ENCODE measurements around the gene WAPL.
A peak's percentile ranks its signal among the peaks of the same experiment; 100 is the strongest.

Gene WAPL

DNA sequence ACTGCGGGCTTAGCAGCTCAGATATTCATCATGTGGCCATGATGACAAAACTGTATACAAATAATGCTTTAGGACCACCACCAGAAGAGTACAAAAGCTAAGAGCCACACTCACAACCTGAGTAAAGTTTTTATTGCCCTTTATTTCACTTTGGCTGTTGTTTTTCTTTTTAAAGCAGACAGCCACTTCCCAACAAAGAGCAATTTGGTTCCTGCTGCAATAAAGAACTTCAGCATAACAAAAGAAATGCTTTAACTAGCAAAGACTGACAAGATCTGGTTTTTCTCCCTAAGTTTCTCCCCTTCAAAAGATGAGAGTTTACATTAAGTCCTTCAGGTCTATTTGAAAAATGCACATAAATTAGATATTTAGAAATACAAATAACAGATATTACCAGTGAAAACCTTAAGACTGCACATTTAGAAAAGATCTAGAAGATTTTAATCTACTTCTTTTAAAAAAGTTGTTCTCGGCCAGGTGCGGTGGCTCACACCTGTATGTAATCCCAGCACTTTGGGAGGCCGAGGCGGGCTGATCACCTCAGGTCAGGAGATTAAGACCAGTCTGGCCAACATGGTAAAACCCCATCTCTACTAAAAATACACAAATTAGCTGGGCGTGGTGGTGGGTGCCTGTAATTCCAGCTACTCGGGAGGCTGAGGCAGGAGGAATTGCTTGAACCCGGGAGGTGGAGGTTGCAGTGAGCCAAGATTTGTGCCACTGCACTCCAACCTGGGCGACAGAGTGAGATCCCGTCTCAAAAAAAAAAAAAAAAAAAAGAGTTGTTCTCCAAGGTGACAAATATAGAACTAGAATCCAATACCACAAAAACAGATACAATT lies 59.4 kb downstream of the WAPL start:
- FAIRE-seq (peak; percentile 15), DNase-seq (ENCODE audit: insufficient read length, low spot score) (no peak)
- TF ChIP-seq POLR2A (IDR thresholded peaks at IDR 0.05; ENCODE audit: low read depth, low read length): no peak

DNA sequence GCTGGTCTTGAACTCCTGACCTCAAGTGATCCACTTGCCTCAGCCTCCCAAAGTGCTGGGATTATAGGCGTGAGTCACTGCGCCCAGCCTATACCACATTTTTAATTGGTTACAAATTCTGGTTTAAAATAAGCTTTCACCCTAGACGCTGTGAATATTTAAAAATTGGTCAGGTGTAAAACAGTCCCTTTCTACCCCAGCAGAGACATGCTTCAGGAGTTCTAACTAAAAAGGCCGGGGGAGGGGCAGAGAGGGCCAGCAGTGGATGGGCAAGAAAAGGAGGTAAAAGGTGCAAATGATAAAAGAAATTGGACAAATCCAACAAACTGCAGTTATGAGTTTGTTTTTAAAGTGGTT lies 70.0 kb downstream of the WAPL start:
- TF ChIP-seq POLR2A (IDR thresholded peaks at IDR 0.05; ENCODE audit: low read depth, low read length): no peak
- DNase-seq (ENCODE audit: insufficient read length, low spot score) (no peak), FAIRE-seq (no peak)

DNA sequence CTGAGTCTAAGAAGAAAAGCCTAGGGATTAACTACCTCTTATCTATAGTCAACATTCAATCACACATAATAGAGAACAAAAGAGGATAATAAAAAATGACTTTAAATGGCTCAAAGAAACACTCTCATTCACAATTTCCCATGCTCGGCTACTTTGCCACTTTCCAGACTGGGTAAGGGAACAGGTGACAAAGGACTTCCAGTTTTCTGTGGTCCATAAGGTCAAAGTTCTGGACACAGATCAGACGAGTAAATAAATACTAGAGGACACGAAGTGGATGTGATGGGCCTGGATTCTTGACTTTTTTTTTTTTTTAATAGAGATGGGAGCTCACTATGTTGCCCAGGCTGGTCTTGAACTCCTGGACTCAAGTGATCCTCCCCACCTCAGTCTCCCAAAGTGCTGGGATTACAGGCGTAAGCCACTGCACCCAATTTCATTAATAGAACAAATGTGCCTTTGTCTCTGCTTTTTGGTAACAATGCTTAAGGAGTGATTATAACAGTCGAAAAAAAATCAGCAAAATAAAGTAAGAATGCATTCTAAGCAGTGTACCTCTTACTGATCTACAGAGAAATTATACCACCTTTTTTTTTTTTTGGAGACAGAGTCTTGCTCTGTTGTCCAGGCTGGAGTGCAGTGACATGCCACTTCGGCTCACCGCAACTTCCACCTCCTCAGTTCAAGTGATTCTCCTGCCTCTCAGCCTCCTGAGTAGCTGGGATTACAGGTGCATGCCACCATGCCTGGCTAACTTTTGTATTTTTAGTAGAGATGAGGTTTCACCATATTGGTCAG lies 70.6 kb downstream of the WAPL start:
- TF ChIP-seq POLR2A (IDR thresholded peaks at IDR 0.05; ENCODE audit: low read depth, low read length): no peak
- FAIRE-seq: no peak
- DNase-seq (ENCODE audit: insufficient read length, low spot score): no peak

DNA sequence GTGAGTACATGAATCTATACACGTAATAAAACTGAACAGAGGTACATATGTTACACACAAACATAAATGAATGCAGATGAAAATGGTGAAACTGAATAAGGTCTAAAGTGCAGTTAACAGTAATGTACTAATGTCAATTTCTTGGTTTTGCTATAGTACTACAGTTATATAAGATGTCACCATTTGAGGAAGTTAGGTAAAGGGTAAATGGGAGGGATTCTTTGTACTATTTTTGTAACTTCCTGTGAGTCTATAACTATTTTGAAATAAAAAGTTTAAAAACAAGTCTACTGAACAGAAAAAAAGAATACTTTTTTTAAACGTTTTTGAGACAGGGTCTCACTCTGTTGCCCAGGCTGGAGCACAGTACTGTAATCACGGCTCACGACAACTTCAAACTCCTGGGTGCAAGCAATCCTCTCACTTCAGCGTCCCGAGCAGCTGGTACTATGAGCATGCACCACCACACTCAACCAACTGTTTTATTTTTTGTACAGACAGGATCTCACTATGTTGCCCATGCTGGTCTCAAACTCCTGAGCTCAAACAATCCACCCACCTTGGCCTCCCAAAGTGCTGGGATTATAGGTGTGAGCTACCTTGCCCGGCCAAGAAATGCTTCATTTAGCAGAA lies 71.5 kb downstream of the WAPL start:
- TF ChIP-seq POLR2A (IDR thresholded peaks at IDR 0.05; ENCODE audit: low read depth, low read length): no peak
- FAIRE-seq (no peak), DNase-seq (ENCODE audit: insufficient read length, low spot score) (no peak)

DNA sequence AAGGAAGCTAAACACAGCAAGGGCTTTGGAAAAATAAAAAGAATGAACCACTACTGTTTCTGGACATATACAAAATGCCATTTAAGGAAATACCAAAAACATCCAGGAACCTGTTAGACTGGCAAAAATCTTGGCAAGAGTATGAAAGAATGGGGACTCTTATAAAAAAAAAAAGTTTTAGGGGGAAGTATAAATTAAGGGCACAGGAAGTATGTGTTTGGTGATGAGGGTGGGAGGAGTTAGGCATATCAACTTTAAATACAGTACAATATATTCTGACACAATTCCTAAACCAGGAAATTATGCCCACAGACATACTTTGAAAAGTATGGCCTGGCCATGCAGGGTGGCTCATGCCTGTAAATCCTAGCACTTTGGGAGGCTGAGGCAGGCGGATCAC lies 74.2 kb downstream of the WAPL start:
- DNase-seq (ENCODE audit: insufficient read length, low spot score): no peak
- no peak for TF ChIP-seq POLR2A (IDR thresholded peaks at IDR 0.05; ENCODE audit: low read depth, low read length)
- FAIRE-seq: no peak

DNA sequence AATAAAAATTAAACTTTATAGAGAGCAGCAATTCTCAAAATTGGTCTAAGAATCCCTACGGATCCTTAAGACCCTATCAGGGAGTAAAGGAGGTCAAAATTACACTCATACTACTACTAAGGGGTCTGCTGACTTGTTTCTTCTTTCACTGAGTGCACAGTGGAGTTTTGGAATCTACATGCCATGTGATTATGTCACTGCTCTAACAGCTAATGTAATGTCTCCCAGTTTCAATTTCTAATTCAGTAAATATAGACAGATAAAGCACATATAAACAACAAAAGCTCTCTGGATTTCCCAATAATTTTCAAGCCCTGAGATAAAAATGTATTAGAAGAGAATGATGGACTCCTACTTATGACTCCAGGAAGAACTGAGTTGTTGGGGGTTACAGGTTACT lies 74.6 kb downstream of the WAPL start:
- no peak for TF ChIP-seq POLR2A (IDR thresholded peaks at IDR 0.05; ENCODE audit: low read depth, low read length)
- DNase-seq (ENCODE audit: insufficient read length, low spot score) (no peak), FAIRE-seq (no peak)

DNA sequence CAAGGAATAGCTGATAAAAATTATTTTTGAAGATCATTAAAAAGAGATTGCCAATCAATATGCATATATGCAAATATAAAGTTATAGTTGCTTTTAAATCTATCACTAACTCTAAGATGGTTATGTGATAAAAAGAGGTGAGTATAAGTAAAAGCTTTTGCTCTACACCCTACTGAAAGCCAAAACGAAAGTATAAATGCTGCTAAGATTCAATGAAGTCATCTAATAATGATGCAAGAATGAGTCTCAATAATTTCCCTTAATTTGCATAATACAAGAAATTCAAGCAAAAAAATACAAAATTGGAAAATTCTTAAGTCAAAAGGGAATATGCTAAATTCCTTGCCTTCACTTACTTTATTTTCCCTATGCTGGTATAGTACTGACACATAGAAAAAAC lies 75.2 kb downstream of the WAPL start:
- TF ChIP-seq POLR2A (IDR thresholded peaks at IDR 0.05; ENCODE audit: low read depth, low read length): no peak
- FAIRE-seq (no peak), DNase-seq (ENCODE audit: insufficient read length, low spot score) (no peak)

DNA sequence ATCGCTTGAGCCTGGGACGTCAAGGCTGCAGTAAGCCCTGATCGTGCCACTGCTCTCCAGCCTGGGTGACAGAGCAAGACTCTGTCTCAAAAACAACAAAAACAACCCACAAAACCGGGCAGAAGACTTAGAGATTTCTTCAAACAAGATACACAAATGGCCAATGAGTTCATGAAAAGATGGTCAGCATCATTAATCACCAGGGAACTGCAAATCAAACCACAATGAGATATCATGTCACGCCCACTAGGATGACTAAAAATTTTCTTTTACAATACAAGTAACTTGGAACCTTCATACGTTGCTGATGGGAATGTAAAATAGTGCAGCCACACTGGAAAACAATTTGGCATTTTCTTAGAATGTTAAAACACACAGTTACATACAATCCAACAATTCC lies 77.7 kb downstream of the WAPL start:
- no peak for FAIRE-seq
- TF ChIP-seq POLR2A (IDR thresholded peaks at IDR 0.05; ENCODE audit: low read depth, low read length): no peak
- no peak for DNase-seq (ENCODE audit: insufficient read length, low spot score)

DNA sequence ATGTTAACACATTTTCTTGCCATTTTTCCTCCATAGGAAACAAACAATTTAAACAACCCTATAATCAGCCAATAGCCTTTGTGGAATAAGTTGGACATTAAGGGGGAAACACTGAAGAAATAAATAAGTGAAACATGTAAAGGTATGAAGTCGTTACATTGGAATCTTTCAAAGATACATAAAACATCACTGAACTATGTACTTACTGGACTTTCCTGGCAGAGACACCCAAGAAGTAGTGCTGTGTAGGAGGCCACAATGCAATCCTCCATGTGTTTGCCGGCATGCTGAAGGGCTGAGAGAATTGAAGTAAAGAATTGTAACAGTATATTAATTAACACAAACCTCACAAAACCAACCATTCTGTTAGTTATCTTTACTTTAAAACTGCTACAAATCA lies 78.5 kb downstream of the WAPL start:
- DNase-seq (ENCODE audit: insufficient read length, low spot score) (no peak), FAIRE-seq (peak; percentile 48)
- TF ChIP-seq POLR2A (IDR thresholded peaks at IDR 0.05; ENCODE audit: low read depth, low read length): no peak

DNA sequence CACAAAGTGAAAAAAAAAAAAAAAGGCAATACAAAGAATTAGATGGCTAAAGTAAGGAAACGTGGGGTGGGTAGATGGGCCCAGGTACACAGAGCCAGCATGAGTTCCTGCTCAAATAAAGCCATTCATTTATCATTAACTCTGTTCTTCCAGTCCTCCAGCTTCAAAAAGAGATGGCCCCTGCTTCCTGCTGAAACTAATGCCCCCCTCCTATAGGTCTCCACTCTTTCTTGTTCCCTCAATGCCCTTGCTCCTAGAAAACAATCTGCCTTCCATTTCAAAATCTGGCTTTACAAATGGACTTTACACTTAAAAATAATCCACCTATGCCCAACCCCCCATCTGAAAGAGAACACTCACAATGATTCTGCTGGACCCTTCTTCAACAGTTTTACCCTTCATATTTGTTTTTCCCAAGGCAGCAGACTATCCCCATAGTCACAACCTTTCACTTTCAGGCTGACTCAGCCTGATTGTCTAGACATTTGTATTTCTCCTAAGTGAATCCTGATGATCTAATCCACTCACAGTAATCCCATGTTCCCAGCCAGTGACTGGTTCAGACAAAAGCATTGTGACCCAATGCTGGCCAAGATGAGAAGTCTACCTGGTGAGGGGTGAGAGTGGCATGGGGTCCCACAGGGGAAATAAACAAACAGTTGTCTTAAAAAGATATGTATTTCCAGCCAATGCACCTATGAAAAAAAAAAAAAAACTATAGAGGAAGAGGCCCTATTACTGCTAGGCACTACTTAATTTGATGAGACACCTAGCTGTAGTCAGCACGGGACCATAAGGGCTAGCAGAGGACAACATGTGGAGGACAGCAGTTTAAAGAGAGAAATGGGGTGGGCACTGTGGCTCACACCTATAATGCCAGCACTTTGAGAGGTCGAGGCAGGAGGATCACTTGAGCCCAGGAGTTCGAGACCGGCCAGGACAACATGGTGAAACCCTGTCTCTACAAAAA lies 80.4 kb downstream of the WAPL start:
- peak; percentile 82 for FAIRE-seq
- DNase-seq (ENCODE audit: insufficient read length, low spot score): peak; percentile 52
- TF ChIP-seq POLR2A (IDR thresholded peaks at IDR 0.05; ENCODE audit: low read depth, low read length): no peak

DNA sequence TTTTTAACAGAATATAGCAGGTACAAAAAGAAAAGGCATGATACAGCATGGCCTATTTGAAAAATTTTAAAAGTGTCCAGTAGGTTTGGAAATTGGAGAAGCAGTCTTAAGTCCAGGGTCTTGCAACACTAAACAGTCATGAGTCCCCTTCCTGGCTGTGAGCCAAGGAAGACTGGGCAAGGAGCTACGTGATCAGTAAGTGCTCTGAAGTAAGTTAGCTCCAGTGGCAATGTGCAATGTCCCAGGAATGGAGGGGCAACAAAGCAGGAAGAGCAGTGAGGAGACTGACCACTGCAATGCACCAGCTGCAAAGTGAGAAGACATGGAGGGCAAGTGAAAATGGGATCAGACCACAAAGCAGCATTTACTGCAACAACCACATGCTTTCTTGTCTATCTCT lies 82.0 kb downstream of the WAPL start:
- DNase-seq (ENCODE audit: insufficient read length, low spot score) (no peak), FAIRE-seq (peak; percentile 27)
- TF ChIP-seq POLR2A (IDR thresholded peaks at IDR 0.05; ENCODE audit: low read depth, low read length): no peak

DNA sequence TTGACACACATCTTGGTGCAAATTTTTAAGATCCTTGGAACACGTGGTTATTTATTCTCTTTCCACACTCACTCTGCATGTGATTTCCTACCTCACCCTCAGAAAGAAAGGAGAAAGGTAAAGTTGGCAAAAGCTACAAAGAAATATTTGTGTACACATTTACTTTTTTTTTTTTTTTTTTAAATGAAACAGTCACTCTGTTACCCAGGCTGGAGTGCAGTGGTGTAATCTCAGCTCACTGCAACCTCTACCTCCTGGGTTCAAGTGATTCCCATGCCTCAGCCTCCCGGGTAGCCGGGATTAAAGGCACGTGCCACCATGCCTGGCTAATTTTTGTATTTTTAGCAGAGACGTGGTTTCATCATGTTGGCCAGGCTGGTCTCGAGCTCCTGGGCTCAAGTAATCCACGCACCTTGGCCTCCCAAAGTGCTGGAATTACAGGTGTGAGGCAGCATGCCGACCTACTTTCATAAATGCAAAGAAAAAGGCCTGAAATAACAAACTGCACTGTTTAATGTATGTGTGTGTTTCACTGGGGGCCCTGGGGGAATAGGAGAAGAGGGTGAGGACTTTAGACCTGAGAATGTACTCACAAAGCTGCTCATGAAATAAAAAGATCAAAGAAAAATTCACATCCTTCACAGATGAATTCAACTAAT lies 83.4 kb downstream of the WAPL start:
- no peak for FAIRE-seq
- TF ChIP-seq POLR2A (IDR thresholded peaks at IDR 0.05; ENCODE audit: low read depth, low read length): no peak
- no peak for DNase-seq (ENCODE audit: insufficient read length, low spot score)

DNA sequence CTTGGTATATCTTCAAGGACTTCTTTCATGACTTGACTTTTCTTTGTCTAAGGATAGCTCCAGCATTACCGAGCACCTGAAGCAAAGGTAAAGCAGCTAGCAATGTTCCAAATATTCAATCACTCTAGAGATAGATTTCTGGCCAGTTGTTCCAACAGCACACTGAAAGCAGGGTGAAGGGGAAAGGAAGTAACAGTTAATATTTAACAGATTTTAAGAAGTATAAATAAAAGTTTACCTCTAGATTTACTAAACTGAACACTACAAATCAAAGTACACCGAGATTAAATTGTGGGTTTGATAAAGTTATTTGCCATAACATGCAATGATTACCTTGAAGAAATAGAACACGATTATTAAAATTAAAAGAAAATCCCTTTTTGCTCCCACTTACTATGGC lies 84.1 kb downstream of the WAPL start:
- no peak for TF ChIP-seq POLR2A (IDR thresholded peaks at IDR 0.05; ENCODE audit: low read depth, low read length)
- peak; percentile 66 for FAIRE-seq
- no peak for DNase-seq (ENCODE audit: insufficient read length, low spot score)
